Testis (tissue), 2 donors: Measurements from ENCODE around the gene EVA1B.

Source experiments
- CTCF ChIP-seq, 3 experiments: fragments of 450-650 bp in 2 of 3; fragments of 200-600 bp in 1 of 3; sonication (generic) in 1 of 3; IDR thresholded peaks; one replicate each; pipeline ENCODE4 v1.5.1; 2016 to 2019; ENCODE audit warnings: antibody characterized with exemption in 3 of 3, mild to moderate bottlenecking in 2 of 3, moderate library complexity in 1 of 3
- POLR2A ChIP-seq: fragments of 450-650 bp; IDR thresholded peaks from one replicate; pipeline ENCODE4 v1.6.1; 2017; ENCODE audit warnings: antibody characterized with exemption, mild to moderate bottlenecking, moderate library complexity

DNA sequence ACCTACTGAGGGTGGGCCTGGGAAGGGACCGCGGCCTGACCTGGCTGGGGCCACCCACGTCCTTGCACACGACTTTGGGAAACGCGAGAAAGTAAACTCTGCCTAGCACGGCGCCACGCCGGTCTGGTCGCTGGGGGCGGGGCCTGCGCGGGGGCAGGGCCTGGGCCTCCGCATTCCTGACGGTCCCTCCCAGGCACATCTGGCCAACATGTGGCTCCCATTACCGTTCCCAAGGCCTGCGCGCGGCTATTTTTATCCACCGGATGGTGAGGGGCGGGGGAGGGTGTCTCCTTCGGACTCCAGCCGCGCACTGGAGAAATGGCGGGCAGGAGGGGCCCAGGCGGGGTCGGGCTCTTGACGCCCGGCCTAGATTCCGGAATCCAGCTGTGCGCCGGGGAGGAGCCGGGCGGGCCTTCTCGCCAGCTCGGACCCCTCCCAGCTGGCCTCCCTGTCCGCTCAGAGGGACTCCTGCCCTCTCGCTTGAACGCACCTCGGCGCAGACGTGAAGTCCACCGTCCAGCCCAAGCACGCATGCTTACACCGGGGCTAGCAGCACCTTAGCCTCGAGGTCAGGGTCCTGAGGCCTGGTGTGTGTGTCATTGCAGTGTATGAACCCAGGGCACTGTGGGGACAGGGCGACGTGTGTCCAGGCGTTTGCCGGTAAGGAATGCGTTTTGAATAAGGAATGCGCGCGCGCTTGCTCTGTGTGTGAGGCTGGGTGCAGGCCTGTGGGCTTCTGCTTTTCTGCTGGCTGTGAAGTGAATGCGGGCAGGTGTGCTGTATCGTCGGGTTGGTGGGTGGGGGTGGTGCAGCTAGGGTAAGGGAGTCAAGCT is 2.1 kb downstream of the EVA1B start:
- TF ChIP-seq POLR2A (peak; percentile 18), CTCF (IDR thresholded peaks at IDR 0.05) (no peak)
